GM12875 (cell line): ENCODE measurements around the gene BICRA.

ENCODE experiments used
- H3K4me3 ChIP-seq: one replicate; pipeline ENCODE4 v1.5.1; 2011; ENCODE audit warnings: low read depth, low read length, control low read depth
- TF ChIP-seq, protein P1 (sequence below): IDR thresholded peaks from 2 replicates; pipeline ENCODE4 v1.5.1; 2011; ENCODE audit warnings: low read depth, mild to moderate bottlenecking, control low read depth, inconsistent platforms, low read length, moderate library complexity, borderline replicate concordance; ENCODE audit not compliant: insufficient read depth

BICRA gene

DNA sequence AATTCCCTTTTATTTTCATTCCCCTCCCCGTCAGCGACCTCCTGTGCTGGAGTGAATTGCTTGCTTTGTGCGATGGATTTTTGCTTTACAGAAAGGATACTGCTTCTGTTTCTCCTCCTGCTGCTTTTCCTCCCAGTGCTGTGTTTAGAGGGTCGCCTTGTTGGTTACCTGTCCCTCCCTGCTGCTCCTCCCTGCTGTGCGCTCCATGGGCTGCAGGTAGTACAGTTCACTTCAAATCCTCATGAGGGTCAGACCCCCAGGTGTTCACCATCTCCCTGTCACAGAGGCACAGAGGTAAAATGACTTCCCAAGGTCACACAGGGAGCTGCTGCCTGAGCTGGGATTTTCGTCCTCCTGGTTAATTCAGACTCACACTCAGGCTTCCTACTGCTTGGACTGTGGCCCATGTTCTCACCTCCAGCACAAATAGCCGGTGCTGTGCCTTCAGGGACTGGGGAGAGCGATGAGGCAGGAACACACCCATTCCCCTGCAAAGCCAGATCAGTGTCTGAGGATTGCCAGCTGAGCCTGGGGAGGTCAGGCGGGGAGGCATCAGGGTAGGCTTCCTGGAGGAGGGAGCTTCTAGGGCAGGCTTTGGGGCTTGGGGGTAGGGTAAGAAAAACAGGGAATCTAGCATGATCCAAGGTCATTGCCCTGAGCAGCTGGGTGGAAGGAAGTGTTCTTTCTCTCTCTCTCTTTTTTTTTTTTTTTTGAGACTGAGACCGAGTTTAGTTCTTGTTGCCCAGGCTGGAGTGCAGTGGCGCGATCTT lies 14.4 kb downstream of the BICRA start:
- TF ChIP-seq, protein P1, sequence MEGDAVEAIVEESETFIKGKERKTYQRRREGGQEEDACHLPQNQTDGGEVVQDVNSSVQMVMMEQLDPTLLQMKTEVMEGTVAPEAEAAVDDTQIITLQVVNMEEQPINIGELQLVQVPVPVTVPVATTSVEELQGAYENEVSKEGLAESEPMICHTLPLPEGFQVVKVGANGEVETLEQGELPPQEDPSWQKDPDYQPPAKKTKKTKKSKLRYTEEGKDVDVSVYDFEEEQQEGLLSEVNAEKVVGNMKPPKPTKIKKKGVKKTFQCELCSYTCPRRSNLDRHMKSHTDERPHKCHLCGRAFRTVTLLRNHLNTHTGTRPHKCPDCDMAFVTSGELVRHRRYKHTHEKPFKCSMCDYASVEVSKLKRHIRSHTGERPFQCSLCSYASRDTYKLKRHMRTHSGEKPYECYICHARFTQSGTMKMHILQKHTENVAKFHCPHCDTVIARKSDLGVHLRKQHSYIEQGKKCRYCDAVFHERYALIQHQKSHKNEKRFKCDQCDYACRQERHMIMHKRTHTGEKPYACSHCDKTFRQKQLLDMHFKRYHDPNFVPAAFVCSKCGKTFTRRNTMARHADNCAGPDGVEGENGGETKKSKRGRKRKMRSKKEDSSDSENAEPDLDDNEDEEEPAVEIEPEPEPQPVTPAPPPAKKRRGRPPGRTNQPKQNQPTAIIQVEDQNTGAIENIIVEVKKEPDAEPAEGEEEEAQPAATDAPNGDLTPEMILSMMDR = no peak
- no peak overlapping the region for H3K4me3 ChIP-seq

DNA sequence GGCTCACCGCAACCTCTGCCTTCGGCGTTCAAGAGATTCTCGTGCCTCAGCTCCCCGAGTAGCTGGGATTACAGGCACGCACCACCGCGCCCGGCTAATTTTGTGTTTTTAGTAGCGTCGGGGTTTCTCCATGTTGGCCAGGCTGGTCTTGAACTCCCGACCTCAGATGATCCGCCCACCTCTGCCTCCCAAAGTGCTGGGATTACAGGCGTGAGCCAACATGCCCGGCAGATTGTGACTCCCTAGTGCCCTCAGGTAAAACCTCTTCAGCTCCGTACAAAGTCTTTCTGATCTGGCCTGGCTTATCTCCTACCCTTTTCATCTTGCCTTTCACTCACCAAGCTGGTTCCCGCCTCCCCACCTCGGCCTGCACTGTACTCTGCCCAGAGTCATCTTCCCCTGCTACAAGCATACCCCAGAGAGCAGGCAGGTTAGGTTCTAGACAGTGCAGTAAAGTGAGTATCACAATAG lies 15.0 kb downstream of the BICRA start:
- TF ChIP-seq, protein P1 = no peak
- H3K4me3 ChIP-seq = no peak overlapping the region

GRCh38 chr19:47625650-47626049 lies 16.7 kb downstream of the BICRA start:
- TF ChIP-seq, protein P1 = no peak
- H3K4me3 ChIP-seq = no peak overlapping the region

- TF ChIP-seq, protein P1 = no peak
- H3K4me3 ChIP-seq = no peak overlapping the region
These were observed 17.3 kb downstream of the BICRA start for GRCh38 chr19:47626238-47626637.

GRCh38 chr19:47628078-47628771 lies 19.3 kb downstream of the BICRA start:
- no peak overlapping the region for H3K4me3 ChIP-seq
- TF ChIP-seq, protein P1 = no peak

GRCh38 chr19:47630594-47630993 lies 21.7 kb downstream of the BICRA start:
- TF ChIP-seq, protein P1 = no peak
- H3K4me3 ChIP-seq = no peak overlapping the region

GRCh38 chr19:47631681-47632446 lies 22.9 kb downstream of the BICRA start:
- no peak overlapping the region for H3K4me3 ChIP-seq
- TF ChIP-seq, protein P1 = no peak
